GM21447 (cell line): Measurements from ENCODE around the gene ANLN.
A peak's percentile ranks its signal among the peaks of the same experiment; 100 is the strongest.
"Not testable (repeated sequence)": the region's sequence is repeated elsewhere in the genome, so short reads cannot be mapped to it uniquely, and the experiment has no call there.

Source experiments
- ATAC-seq: cut with Tn5 transposase; IDR thresholded peaks from one replicate; pipeline ENCODE4 v1.9.1; 2021; ENCODE audit not compliant: unreplicated experiment

Gene ANLN

GRCh38 chr7:36389371-36390198 lies at the start of gene ANLN:
ANLN (plus strand) TSS chr7:36389862; CDS start chr7:36390027, 165 bp downstream.
- peak; percentile 57 for ATAC-seq

- no peak for ATAC-seq
Measured at GRCh38 chr7:36343548-36343947, 46.1 kb upstream of the ANLN start.

- ATAC-seq = no peak
Measured at GRCh38 chr7:36344622-36345021, 45.0 kb upstream of the ANLN start.

- ATAC-seq = no peak
Measured at GRCh38 chr7:36346260-36346831, 43.3 kb upstream of the ANLN start.

GRCh38 chr7:36348256-36348655 lies 41.4 kb upstream of the ANLN start:
- no peak for ATAC-seq

GRCh38 chr7:36348771-36349170 lies 40.9 kb upstream of the ANLN start:
- no peak for ATAC-seq

- ATAC-seq = no peak
Measured at GRCh38 chr7:36349626-36350025, 40.0 kb upstream of the ANLN start.

GRCh38 chr7:36355490-36355889 lies 34.2 kb upstream of the ANLN start:
- no peak for ATAC-seq

- ATAC-seq = no peak
Measured at GRCh38 chr7:36357054-36357453, 32.6 kb upstream of the ANLN start.

GRCh38 chr7:36358589-36358988 lies 31.1 kb upstream of the ANLN start:
- ATAC-seq = no peak

GRCh38 chr7:36360244-36360643 lies 29.4 kb upstream of the ANLN start:
- ATAC-seq = no peak

GRCh38 chr7:36361227-36361626 lies 28.4 kb upstream of the ANLN start:
- ATAC-seq = no peak

- ATAC-seq = no peak
Measured at GRCh38 chr7:36363515-36363914, 26.1 kb upstream of the ANLN start.

GRCh38 chr7:36366005-36366717 lies 23.5 kb upstream of the ANLN start:
- no peak for ATAC-seq

GRCh38 chr7:36366718-36367560 lies 22.7 kb upstream of the ANLN start:
- ATAC-seq = peak; percentile 98

GRCh38 chr7:36367561-36368077 lies 22.0 kb upstream of the ANLN start:
- peak; percentile 33 for ATAC-seq

GRCh38 chr7:36368496-36368895 lies 21.2 kb upstream of the ANLN start:
- ATAC-seq = no peak

GRCh38 chr7:36369171-36369570 lies 20.5 kb upstream of the ANLN start:
- no peak for ATAC-seq

- ATAC-seq = no peak
Measured at GRCh38 chr7:36370046-36370445, 19.6 kb upstream of the ANLN start.

GRCh38 chr7:36372156-36372555 lies 17.5 kb upstream of the ANLN start:
- no peak for ATAC-seq

GRCh38 chr7:36378555-36378954 lies 11.1 kb upstream of the ANLN start:
- not testable (repeated sequence) for ATAC-seq
